NCI-H2227 treated with DMSO at 0.1 percent for 48 hours (cell line): ENCODE results near the gene LRRC3.
A peak's percentile ranks its signal among the peaks of the same experiment; 100 is the strongest.
"Not testable (repeated sequence)": the region's sequence is repeated elsewhere in the genome, so short reads cannot be mapped to it uniquely, and the experiment has no call there.

Source experiments
- DNase-seq: peaks from one replicate; lab custom pipeline; 2025; lab: John Stamatoyannopoulos, UW

Gene LRRC3

GRCh38 chr21:44496564-44497550, 41.5 kb downstream of the LRRC3 start:
- DNase-seq, result peak; percentile 23

- DNase-seq, result peak; percentile 26
Observed at GRCh38 chr21:44497703-44498126, 42.4 kb downstream of the LRRC3 start.

- no peak for DNase-seq
Observed at GRCh38 chr21:44498280-44499210, 43.2 kb downstream of the LRRC3 start.

DNA sequence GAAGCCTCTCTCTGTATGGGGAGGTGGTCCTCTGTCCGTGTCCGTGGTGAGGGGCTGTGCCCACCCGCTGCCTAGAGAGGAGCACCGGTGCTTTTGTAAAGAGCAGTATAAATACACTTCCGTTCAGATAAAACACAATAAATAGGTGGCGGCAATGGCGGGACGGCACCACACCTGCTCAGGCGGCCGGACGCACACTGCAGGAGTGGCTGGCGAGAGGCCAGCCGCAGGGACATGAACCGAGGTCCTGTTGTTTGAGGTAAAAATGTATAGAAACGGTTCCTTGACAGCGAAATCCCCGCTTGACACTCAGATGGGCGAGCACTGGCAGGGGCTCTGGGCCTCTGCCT, 43.9 kb downstream of the LRRC3 start:
- DNase-seq, result no peak

GRCh38 chr21:44499631-44500030, 44.3 kb downstream of the LRRC3 start:
- DNase-seq, result no peak

GRCh38 chr21:44500111-44500510, 44.8 kb downstream of the LRRC3 start:
- DNase-seq, result no peak

GRCh38 chr21:44502171-44502958, 47.1 kb downstream of the LRRC3 start:
- DNase-seq, result no peak

DNA sequence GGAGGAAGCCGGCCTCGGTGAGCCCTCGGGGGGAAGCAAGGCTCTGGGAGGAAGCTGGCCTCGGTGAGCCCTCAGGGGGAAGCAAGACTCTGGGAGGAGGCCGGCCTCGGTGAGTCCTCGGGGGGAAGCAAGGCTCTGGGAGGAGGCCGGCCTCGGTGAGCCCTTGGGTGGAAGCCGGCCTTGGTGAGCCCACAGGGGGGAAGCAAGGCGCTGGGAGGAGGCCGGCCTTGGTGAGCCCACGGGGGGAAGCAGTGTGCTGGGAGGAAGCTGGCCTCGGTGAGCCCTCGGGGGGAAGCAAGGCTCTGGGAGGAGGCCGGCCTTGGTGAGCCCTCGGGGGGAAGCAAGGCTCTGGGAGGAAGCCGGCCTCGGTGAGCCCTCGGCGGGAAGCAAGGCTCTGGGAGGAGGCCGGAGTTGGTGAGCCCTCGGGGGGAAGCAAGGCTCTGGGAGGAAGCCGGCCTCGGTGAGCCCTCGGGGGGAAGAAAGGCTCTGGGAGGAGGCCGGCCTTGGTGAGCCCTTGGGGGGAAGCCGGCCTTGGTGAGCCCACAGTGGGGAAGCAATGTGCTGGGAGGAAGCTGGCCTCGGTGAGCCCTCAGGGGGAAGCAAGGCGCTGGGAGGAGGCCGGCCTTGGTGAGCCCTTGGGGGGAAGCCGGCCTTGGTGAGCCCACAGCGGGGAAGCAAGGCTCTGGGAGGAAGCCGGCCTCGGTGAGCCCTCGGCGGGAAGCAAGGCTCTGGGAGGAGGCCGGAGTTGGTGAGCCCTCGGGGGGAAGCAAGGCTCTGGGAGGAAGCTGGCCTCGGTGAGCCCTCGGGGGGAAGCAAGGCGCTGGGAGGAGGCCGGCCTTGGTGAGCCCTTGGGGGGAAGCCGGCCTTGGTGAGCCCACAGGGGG, 47.9 kb downstream of the LRRC3 start:
- not testable (repeated sequence) for DNase-seq

GRCh38 chr21:44503901-44504399, 48.6 kb downstream of the LRRC3 start:
- DNase-seq, result no peak

DNA sequence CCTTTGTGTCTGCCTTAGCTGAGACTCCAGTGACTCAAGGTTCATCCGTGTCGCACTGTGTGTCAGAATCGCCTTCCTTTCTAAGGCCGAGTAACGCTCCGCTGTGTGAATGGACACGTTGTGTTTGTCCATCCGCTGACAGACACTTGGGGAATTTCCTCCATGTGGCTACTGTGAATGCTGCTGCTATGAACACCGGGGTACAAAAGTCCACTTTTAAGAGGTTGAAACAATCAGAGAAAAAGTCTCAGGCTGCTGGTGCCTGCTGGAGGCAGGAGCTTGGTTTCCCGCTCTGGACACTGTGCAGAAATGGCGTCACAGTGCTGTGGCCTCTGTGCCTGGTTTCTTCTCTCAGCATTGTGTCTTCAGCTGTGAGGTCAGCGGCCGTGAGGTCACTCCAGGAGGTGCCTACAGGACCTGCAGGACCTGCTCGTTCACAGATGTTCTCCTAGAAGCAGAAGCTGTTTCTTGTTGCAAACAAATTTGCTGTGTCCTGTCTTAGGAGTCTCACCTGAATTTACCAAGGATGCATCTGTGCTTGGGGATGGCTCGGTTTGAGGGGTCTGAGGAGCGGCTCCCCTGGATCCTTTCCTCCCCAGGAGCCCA, 50.5 kb downstream of the LRRC3 start:
- DNase-seq, result no peak

DNA sequence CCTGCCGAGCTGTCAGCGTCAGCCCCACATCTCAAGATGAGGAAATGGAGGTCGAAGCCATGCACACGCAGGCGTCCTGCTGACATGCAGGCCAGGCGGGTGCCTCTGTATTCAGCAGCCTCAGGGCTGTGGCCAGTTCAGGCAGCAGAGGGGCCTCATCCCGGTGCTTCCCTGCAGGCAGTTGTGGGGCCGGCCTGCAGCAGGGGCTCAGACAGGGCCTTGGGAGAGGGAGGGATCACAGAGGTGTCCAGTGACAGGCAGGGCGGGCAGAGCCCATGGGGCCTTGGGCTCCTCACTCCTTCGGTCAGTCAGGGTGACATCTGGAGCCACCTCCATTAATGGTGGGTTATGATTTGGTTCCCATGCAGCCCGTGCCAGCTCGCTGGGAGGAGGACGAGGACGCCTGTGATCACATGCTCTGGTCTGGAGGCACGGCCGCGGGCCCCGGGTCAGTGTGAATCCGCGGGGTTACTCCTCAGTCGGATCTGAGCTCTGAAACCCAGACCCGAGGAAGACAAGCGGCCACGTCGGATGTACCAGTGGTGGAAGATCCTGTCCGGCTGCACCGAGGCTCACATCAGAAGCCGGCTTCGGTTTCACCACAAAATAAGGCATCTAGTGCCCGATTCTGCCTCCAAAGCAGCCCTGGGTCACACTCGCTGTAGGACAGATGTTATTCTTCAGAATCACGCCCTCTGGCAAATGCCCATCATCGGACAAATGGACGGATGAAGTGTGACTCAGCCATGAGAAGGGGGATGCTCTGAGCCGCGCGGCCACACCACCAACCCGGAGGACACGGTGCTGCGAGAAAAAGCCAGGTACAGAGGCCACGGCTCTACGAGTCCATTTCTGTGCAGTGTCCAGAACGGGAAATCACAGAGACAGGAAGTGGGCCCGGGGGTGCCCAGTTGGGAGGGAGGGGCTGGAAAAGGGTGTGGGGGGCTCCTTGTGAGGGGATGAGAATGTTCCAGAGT, 51.3 kb downstream of the LRRC3 start:
- DNase-seq, result no peak

DNA sequence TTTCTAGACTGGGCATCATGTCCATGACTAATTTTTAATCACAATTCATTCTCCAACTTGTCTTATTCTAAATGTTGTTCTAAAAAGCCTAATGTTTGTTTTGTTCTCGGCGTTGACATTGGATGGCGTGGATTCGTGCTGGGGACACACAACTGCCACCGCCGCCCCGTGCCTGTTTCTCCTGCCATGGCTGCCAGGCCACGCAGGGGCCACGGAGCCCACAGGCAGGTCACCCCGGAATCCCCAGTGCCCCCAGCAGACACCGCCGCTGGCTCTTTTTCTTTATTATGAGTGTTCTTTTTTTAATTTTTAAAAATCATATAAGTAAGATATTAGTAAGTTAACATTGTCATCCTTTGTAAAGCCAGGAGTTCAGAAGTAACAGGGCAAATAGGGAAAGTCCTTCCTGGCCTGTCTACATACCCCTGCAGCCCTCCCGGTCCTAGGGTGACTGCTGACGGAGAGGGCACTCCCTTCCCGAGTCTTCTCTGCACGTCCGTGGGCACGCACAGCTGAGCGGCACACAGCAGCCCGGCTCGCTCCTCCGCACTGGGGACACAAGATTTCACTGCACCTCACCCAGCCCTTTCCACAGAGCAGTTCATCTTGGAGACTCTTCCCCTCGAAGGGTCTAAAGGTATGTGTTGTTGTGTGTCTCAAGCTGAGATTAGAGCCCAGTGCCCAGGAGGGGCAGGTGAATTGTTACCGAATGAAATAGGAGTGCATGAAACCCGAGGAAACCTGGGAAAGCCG, 52.5 kb downstream of the LRRC3 start:
- no peak for DNase-seq

GRCh38 chr21:44508426-44508710, 53.1 kb downstream of the LRRC3 start:
- DNase-seq, result no peak

DNA sequence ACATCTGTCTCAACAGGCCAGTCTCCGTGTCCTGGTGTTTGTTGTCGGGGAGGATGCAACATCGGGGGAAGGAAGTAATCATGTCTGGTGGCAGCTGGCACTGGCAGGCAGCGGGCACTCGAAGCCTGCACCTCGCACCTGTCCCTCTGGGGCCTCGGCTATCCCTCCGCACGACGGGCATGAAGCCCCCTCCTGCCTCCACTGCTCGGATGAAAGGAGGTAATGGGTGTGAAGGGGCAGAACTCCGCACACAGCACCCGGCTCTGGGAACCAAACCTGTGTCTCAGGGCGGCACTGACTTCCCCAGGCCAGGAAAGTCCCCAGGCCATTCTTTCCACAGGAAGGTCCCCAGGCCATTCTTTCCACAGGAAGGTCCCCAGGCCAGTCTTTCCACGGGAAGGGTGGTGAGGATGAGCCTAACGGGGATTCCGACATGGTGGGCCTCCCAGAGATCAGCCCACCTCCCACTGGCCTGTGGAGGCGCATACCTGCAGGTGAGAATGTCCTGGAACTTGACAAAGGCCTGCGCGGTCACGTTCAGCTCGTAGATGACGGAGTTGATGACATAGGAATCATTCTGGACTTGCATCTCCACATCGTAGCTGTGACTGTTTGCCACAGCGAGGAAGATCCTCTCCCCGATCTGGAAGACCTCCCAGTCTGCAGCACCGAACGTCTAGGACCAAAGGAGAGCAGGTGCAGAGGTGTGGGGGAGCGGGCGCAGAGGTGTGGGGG, 53.6 kb downstream of the LRRC3 start:
- DNase-seq, result no peak

DNA sequence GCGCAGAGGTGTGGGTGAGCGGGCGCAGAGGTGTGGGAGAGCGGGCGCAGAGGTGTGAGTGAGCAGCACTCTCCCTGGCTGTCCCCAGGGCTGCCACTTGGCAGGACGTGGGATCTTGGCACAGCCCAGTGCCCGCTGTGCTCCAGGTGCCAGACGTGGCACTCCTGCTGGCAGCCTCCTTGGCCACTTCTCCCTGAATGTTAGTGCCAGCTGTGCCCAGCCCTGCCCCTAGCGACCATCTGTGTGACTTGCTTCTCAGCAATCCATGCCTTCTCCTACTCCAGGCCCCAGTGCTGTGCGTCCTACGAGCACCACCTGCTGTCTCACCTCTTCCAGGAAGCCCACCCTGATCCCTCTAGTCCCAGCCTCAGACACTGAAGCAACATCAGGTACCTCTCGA, 54.2 kb downstream of the LRRC3 start:
- no peak for DNase-seq

DNA sequence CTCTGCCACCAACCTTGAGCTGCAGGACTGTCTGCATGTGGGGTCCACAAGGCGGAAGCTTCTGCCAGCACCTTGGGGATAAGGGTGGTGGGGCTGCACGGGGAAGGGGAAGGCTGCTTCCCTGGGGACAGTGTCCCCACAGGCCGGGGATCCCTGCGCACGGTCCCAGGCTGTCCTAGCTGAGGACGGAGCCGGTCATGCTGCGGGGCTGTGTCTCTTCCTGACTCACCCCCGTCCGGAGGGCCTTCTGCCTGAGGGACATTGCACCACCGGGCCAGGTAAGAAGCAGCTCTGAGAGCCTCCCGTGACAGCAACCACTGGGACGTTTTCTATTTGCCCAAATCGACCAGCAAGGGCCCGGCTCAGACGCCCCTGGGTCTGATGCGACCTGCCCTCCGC, 54.8 kb downstream of the LRRC3 start:
- DNase-seq, result no peak

- peak; percentile 3 for DNase-seq
Observed at GRCh38 chr21:44510508-44511218, 55.4 kb downstream of the LRRC3 start.
